WERI-Rb-1 (cell line): ENCODE results near the gene MTIF2.
"Not testable (repeated sequence)": the region's sequence is repeated elsewhere in the genome, so short reads cannot be mapped to it uniquely, and the experiment has no call there.

Experiments
- DNase-seq: peaks from one replicate; pipeline ENCODE4 v3.0.0-alpha.2; 2020
- H3K27ac ChIP-seq: fragments of 250-450 bp; sonication (Bioruptor Pico); 2 replicates; pipeline ENCODE4 v1.5.1; 2020; ENCODE audit warnings: mild to moderate bottlenecking, moderate library complexity
- H3K27me3 ChIP-seq: fragments of 250-450 bp; sonication (Bioruptor Pico); 2 replicates; pipeline ENCODE4 v1.5.1; 2021; ENCODE audit warnings: mild to moderate bottlenecking, low read depth, moderate library complexity; ENCODE audit not compliant: insufficient read depth, severe bottlenecking
- H3K36me3 ChIP-seq: fragments of 250-450 bp; sonication (Bioruptor Pico); 2 replicates; pipeline ENCODE4 v1.5.1; 2020; ENCODE audit warnings: mild to moderate bottlenecking, moderate library complexity
- H3K4me3 ChIP-seq: 2 replicates; pipeline ENCODE4 v1.5.1; 2011; ENCODE audit warnings: low read depth, mild to moderate bottlenecking, control low read depth, low read length
- H3K9me3 ChIP-seq: fragments of 250-450 bp; sonication (Bioruptor Pico); 2 replicates; pipeline ENCODE4 v1.5.1; 2021; ENCODE audit warnings: mild to moderate bottlenecking, moderate library complexity; ENCODE audit not compliant: severe bottlenecking
- TF ChIP-seq, protein P1 (sequence below): IDR thresholded peaks from 2 replicates; pipeline ENCODE4 v1.5.1; 2011; ENCODE audit warnings: low read depth, mild to moderate bottlenecking, control low read depth, inconsistent platforms, low read length

Gene MTIF2

DNA sequence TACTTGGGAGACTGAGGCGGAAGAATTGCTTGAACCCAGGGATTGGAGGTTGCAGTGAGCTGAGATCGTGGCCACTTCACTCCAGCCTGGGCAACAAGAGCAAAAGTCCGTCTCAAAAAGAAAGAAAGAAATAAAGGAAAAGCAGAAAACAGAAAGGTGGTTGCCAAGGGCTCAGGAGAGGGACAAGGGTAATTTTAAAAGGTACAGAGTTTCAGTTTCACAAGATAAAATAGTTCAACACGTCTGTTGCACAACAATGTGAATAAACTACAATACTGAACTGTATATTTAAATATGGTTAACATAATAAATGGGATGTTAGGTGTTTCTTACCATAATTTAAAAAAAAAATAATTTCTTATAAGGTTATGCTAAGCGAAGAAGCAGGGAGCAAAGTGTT, 23.6 kb downstream of the MTIF2 start:
- DNase-seq, result no peak
- H3K36me3 ChIP-seq, result peaks cover 54% of the 10 kb centered on the region
- no peak overlapping the region for H3K4me3 ChIP-seq
- H3K9me3 ChIP-seq, result no peaks in the 10 kb centered on the region
- TF ChIP-seq, protein P1, sequence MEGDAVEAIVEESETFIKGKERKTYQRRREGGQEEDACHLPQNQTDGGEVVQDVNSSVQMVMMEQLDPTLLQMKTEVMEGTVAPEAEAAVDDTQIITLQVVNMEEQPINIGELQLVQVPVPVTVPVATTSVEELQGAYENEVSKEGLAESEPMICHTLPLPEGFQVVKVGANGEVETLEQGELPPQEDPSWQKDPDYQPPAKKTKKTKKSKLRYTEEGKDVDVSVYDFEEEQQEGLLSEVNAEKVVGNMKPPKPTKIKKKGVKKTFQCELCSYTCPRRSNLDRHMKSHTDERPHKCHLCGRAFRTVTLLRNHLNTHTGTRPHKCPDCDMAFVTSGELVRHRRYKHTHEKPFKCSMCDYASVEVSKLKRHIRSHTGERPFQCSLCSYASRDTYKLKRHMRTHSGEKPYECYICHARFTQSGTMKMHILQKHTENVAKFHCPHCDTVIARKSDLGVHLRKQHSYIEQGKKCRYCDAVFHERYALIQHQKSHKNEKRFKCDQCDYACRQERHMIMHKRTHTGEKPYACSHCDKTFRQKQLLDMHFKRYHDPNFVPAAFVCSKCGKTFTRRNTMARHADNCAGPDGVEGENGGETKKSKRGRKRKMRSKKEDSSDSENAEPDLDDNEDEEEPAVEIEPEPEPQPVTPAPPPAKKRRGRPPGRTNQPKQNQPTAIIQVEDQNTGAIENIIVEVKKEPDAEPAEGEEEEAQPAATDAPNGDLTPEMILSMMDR, result no peak
- no peak overlapping the region for H3K27ac ChIP-seq
- no peaks in the 10 kb centered on the region for H3K27me3 ChIP-seq

DNA sequence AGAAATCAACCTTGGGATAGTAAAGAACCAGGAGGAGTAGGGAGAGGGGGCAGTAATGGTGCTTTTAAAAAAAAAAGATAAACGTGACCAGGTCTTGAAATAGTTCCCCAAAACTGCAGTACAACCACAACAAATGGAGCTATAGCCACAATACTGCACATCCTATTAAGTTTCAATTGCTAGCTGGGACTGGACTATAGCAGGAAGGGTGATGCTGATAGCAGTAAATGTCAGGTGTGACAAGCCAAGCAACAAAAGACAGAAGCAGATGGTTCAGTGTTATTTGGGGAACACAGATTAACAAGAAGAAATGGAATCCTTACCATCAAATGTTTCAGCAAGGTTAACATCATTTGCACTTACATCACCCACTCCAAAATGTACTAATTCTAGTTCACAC, 26.4 kb downstream of the MTIF2 start:
- Histone ChIP-seq H3K9me3 (no peaks in the 10 kb centered on the region), H3K36me3 (peaks cover 64% of the 10 kb centered on the region), H3K27me3 (no peaks in the 10 kb centered on the region), H3K4me3 (no peak overlapping the region), H3K27ac (no peak overlapping the region)
- TF ChIP-seq, protein P1, result no peak
- DNase-seq, result no peak

DNA sequence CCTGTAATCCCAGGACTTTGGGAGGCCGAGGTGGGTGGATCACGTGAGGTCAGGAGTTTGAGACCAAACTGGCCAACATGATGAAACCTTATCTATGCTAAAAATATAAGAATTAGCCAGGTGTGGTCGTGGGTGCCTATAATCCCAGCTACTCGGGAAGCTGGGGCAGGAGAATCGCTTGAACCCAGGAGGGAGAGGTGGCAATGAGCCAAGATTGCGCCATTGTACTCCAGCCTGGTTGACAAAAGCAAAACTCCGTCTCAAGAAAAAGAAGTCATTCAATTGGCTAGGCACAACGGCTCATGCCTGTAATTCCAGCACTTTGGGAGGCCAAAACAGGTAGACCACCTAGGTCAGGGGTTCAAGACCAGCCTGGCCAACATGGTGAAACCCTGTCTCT, 27.4 kb downstream of the MTIF2 start:
- DNase-seq, H3K27ac ChIP-seq, H3K4me3 ChIP-seq, H3K27me3 ChIP-seq, H3K9me3 ChIP-seq: not testable (repeated sequence)
- peaks cover 67% of the 10 kb centered on the region for H3K36me3 ChIP-seq

DNA sequence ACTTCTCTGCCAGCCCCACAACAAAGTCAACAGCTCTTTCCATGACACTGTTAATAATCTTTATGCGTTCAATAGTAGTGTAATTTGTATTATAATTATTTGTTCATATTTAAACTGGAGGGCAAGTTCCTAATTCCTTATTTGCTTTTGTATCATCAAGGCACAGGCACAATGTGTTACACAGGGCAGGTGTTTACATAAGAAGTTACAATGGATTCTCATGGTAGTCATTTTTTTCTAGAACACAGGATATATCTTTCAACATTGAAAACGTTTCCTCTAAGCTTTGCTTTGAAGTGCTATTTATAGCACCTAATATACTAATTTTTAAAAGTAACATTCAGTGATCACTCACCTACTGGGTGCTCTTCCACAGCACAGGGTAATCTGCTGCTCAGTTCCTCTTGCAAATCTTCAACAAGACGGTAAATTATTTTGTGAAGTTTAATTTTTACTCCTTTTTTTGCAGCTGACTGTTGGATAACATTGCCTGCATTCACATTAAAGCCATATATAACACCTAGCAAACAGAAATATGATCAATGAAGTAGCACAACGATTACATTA, 29.3 kb downstream of the MTIF2 start:
- Histone ChIP-seq H3K36me3 (peaks cover 66% of the 10 kb centered on the region), H3K4me3 (no peak overlapping the region), H3K27ac (no peak overlapping the region), H3K27me3 (no peaks in the 10 kb centered on the region), H3K9me3 (no peaks in the 10 kb centered on the region)
- DNase-seq, result no peak
- TF ChIP-seq, protein P1, result no peak

DNA sequence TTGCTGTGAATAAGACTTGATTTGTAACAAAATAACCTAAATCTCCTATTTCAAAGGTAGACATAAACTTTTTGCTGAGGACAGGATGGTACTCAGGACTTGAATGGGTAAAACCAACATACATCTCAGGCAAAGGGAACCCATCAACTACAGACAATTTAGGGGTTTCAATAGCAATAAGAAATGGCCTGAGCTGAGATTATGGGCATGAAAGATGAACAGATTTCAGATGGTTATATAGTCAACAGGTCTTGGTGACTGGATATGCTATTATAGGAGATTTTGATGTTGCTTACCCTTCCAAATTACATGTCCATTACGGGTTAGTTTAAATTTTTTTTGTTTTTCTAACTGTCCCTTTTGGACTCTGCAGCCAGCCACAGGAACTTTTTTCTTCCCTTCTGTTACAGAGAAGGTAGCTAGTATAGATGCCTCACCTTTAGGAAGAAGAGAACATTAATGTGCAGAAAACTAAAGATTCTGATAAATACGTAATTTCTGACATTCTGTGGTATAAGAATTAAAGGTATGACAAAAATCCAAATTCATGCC, 32.0 kb downstream of the MTIF2 start:
- H3K27me3 ChIP-seq, result no peaks in the 10 kb centered on the region
- DNase-seq, result no peak
- peaks cover 65% of the 10 kb centered on the region for H3K36me3 ChIP-seq
- H3K4me3 ChIP-seq, result no peak overlapping the region
- no peak overlapping the region for H3K27ac ChIP-seq
- no peaks in the 10 kb centered on the region for H3K9me3 ChIP-seq
- TF ChIP-seq, protein P1, result no peak

DNA sequence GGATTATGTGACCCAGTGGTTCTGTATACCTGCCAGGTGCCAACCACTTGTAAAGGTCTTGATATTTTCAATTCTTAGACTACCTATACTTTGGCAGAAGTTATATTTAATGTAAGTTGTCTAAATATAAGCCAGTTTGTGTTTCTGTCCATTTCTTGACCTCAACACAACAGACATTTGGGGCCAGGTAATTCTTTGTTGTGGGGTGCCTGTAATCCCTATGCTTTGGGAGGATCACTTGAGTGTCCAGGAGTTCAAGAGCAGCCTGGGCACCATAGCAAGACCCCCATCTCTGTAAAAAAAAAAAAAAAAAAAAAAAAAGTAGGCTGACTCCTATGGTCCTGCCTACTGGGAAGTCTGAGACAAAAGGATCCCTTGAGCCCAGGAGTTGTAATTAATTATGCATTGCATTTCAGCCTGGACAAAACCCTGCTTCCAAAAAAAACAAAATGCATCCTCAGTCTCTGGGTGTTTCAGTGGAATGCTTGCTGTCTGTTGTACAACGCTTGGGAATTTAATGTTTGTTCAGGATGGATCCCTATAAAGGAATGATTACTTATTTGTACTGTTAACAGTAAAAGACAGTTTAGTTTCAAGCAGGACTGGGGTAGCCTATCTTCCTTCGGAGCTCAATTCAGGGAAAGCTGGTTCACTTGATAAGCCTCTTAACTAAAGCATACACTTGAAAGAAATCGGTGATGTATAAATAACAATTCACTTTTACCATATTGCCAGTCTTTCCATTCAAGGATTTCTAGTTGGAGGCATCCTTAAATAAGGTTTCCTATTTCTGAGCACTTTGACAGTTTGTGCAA, 33.1 kb downstream of the MTIF2 start:
- TF ChIP-seq, protein P1, result no peak
- Histone ChIP-seq H3K27ac (no peak overlapping the region), H3K9me3 (no peaks in the 10 kb centered on the region), H3K27me3 (no peaks in the 10 kb centered on the region), H3K36me3 (peaks cover 65% of the 10 kb centered on the region), H3K4me3 (no peak overlapping the region)
- DNase-seq, result no peak
